A549 treated with dexamethasone at 1 μM for 4 hours (cell line): ENCODE results near the gene ADRA1B. TPM values are rescaled to one million over a fixed set of nuclear protein-coding genes. Genes with fewer than 3 reads are reported as not detected.

ENCODE experiments used
- total RNA-seq: library from RNA; stranded (reverse); fragments of 200-300 nt; extraction: Qiagen RNA extraction; gene quantifications from 5 replicates; pipeline ENCODE4 v1.2.3, GENCODE V29; 2022

The ADRA1B gene
- total RNA-seq: 15.9 to 25.1 TPM (median 21.9 TPM) in 5 replicates

GRCh38 chr5:159915904-159916840, at the start of gene ADRA1B:
Gene ADRA1B (plus strand): TSS chr5:159916482. CDS start chr5:159916906, 424 bp downstream.

GRCh38 chr5:160008877-160009590, 92.8 kb downstream of the ADRA1B start, which contains the start of gene TTC1:
Gene TTC1 (plus strand): TSS chr5:160009139. CDS start chr5:160010529, 1,390 bp downstream.

Other genes starting within 250 kb of the ADRA1B start
- 65.0 to 72.2 TPM (median 68.3 TPM) in 5 replicates for gene TTC1, start 92.7 kb downstream of the ADRA1B start, total RNA-seq
- gene PWWP2A, start 203.0 kb downstream of the ADRA1B start, total RNA-seq: 8.8 to 11.0 TPM (median 10.1 TPM) in 5 replicates